ENCODE results near the gene CCR9.

CCR9 gene

DNA sequence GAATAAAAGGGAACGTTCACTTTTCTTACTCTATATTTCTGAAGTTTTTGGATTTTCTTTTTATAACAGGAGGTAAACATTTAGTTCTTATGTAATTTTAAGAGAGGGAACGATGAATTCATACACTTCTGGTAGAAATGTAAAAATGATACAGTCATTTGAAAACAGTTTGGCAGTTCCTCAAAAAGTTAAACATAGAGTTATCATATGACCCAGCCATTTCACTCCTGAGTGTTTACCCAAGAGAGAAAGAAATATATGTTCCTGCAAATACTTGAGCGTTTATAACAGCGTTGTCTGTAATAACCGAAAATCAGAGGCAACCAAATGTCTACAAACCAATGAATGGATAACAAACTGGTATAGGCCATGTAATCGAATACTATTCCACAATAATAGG, 20.8 kb upstream of the CCR9 start:
- no peak overlapping the region for H3K4me3 ChIP-seq (ENCODE audit: low read length)
- TF ChIP-seq, protein P1, sequence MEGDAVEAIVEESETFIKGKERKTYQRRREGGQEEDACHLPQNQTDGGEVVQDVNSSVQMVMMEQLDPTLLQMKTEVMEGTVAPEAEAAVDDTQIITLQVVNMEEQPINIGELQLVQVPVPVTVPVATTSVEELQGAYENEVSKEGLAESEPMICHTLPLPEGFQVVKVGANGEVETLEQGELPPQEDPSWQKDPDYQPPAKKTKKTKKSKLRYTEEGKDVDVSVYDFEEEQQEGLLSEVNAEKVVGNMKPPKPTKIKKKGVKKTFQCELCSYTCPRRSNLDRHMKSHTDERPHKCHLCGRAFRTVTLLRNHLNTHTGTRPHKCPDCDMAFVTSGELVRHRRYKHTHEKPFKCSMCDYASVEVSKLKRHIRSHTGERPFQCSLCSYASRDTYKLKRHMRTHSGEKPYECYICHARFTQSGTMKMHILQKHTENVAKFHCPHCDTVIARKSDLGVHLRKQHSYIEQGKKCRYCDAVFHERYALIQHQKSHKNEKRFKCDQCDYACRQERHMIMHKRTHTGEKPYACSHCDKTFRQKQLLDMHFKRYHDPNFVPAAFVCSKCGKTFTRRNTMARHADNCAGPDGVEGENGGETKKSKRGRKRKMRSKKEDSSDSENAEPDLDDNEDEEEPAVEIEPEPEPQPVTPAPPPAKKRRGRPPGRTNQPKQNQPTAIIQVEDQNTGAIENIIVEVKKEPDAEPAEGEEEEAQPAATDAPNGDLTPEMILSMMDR (conservative IDR thresholded peaks at IDR 0.05; ENCODE audit: low read length): no peak
- DNase-seq (ENCODE audit: low read depth): no peak

DNA sequence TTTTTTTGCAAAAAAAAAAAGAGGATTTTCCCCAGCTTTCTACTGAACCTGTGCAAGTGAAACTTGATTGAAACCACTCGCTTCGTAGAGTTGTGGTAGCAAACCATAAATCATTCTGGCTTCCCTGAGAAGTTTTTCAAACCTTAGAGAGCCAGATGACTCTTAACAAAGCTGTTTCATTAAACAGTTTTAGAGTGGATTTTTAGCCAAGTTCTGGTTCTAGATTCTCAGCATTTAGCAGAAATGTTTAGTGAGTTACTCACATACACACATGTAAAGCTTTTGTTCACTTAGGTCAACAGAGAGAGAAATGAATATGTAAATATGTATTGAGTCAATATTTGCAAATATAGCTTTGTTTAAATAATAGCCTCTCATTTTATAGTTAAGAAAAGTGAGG, 18.1 kb upstream of the CCR9 start:
- TF ChIP-seq, protein P1 (conservative IDR thresholded peaks at IDR 0.05; ENCODE audit: low read length): no peak
- H3K4me3 ChIP-seq (ENCODE audit: low read length): no peak overlapping the region
- DNase-seq (ENCODE audit: low read depth): no peak

DNA sequence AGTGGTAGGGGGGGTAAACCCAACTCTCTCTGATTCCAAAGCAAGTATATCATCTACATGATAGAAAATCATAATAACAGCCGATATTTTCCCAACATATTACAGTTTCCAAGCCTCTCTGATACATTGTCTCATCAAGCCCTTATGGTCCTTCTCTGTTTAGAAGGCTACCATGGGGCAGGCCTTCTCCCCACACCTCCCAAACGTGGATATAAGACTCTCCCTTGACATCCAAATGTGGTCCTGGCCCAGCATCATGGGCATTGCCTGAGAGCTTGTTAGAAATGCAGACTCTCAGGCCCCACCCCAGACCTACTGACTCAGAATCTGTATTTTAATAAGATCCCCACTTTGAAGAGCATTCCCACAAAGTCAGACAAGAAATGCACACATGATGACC, 17.7 kb upstream of the CCR9 start:
- TF ChIP-seq, protein P1 (conservative IDR thresholded peaks at IDR 0.05; ENCODE audit: low read length): no peak
- no peak overlapping the region for H3K4me3 ChIP-seq (ENCODE audit: low read length)
- DNase-seq (ENCODE audit: low read depth): no peak

DNA sequence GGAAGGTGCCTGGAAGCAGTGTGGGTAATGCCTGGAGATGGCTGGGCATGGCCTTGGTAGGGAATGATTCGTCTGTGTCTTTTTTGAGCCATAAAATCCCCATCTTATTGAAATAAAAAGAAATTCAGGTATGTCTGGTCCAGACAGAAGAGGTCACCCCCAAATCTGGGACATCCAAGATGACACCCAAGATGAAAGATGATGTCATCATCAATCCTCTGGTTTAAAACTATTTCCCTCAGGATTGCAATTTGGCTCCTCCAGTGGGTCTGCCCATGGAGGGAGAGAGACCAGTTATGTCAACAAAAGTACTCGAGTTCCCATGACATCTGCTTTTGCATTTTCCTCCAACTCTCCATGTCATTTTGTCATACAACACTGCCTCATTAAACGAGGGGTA, 16.7 kb upstream of the CCR9 start:
- TF ChIP-seq, protein P1 (conservative IDR thresholded peaks at IDR 0.05; ENCODE audit: low read length): no peak
- no peak for DNase-seq (ENCODE audit: low read depth)
- H3K4me3 ChIP-seq (ENCODE audit: low read length): no peak overlapping the region

DNA sequence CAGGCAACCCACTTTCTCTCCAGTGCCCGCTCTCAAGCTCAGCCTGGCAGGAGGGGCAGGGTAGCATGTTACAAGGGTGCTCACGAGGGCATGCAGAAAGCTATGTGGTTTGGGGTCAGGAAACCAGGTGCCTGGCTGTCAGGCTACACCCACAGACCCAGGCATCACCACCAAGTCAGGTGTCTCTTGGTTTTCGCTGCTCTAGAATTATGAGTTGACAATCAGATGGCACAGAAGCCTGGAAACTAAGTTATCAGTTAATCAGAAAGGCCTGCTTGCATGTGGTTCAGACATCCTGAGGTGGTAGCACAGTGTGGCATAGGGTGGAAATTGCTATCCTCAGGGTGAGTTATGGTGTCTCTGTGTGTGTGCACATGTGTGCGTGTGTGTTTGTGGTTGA, 16.2 kb upstream of the CCR9 start:
- TF ChIP-seq, protein P1 (conservative IDR thresholded peaks at IDR 0.05; ENCODE audit: low read length): no peak
- no peak for DNase-seq (ENCODE audit: low read depth)
- H3K4me3 ChIP-seq (ENCODE audit: low read length): no peak overlapping the region

DNA sequence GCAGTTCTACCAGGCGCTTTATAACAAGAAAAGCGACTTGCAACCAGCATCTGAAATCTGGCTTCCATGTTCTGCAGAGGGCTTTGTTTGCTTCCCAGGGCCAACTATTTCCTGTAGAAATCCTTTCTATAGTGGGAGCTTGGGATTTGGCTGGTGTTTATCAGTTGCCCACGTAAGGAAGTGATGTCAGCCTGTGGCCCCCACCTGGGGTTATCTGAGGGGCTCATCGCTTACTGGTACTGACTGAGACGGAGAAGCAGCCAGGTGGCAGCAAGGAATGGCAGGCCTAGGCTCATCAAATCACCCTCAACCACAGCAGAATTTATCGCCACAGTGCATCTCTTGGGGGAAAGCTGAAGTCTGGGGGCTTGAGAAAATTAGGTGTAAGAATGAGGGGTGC, 14.6 kb upstream of the CCR9 start:
- TF ChIP-seq, protein P1 (conservative IDR thresholded peaks at IDR 0.05; ENCODE audit: low read length): no peak
- no peak overlapping the region for H3K4me3 ChIP-seq (ENCODE audit: low read length)
- no peak for DNase-seq (ENCODE audit: low read depth)

DNA sequence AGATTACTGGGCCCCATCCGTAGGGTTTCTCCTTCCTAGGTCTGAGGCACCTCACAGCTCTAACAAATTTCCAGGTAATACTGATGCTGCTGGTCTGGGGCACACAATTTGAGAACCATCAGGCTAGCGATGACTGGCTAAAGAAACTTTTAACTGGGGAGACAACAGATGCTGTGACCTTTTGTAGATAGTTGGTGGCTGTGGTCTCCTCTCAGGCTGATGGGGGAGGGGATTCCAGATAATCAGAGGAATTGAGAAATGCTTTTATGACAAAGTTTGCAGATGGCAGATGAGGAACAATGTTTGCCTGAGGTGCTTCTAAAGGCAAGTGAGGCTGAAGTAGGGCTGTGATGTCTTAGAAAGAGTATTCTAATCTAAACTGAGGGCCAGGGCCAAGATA, 13.8 kb upstream of the CCR9 start:
- no peak overlapping the region for H3K4me3 ChIP-seq (ENCODE audit: low read length)
- TF ChIP-seq, protein P1 (conservative IDR thresholded peaks at IDR 0.05; ENCODE audit: low read length): no peak
- DNase-seq (ENCODE audit: low read depth): no peak

All from AG10803 (cell line).